WTC11 (cell line): ENCODE results near the gene NUP37. TPM values are rescaled to one million over a fixed set of nuclear protein-coding genes. Genes with fewer than 3 reads are reported as not detected.
"Not testable (repeated sequence)": the region's sequence is repeated elsewhere in the genome, so short reads cannot be mapped to it uniquely, and the experiment has no call there.

Experiments
- ATAC-seq: fragments of 200-7000 bp; cut with Tn5 transposase; 2 replicates; pipeline ENCODE4 v1.10.0; 2021; ENCODE audit warnings: mild to moderate bottlenecking, moderate library complexity
- CTCF ChIA-PET: fragments of 300-600 bp; sonication (Branson Sonifier 250); formaldehyde crosslinking; loops from one replicate; lab custom pipeline; 2021; ENCODE audit warnings: antibody characterized with exemption; lab: Charles Lee
- POLR2A ChIA-PET: fragments of 350-600 bp; sonication (Branson Sonifier 250); formaldehyde crosslinking; loops from one replicate; lab custom pipeline; 2021; ENCODE audit warnings: antibody characterized with exemption; lab: Charles Lee
- DNase-seq: peaks from one replicate; pipeline ENCODE4 v3.0.0; 2021; ENCODE audit warnings: low spot score
- H3K27ac Mint-ChIP-seq: 2 replicates; pipeline ENCODE4 v1.8.0; 2021; ENCODE audit warnings: mixed read lengths
- H3K27me3 Mint-ChIP-seq: 2 replicates; pipeline ENCODE4 v1.8.0; 2021; ENCODE audit warnings: low read depth, mild to moderate bottlenecking, moderate library complexity, mixed read lengths
- H3K36me3 Mint-ChIP-seq: 2 replicates; pipeline ENCODE4 v1.8.0; 2021; ENCODE audit warnings: mixed read lengths
- H3K4me1 Mint-ChIP-seq: 2 replicates; pipeline ENCODE4 v1.8.0; 2022; ENCODE audit warnings: mixed read lengths
- H3K4me3 Mint-ChIP-seq: 2 replicates; pipeline ENCODE4 v1.8.0; 2021; ENCODE audit warnings: mild to moderate bottlenecking, moderate library complexity, mixed read lengths
- H3K9me3 Mint-ChIP-seq: 2 replicates; pipeline ENCODE4 v1.8.0; 2021; ENCODE audit warnings: mixed read lengths
- ATF1 ChIP-seq: sonication (generic); formaldehyde crosslinking; IDR thresholded peaks from 2 replicates; pipeline ENCODE4 v1.8.1; 2023; ENCODE audit warnings: mild to moderate bottlenecking, moderate library complexity, missing genetic modification reagents
- ETV6 ChIP-seq: sonication (generic); formaldehyde crosslinking; IDR thresholded peaks from 2 replicates; pipeline ENCODE4 v1.8.1; 2022; ENCODE audit warnings: mild to moderate bottlenecking, missing genetic modification reagents
- GRHL2 ChIP-seq: fragments of 250-450 bp; sonication (Bioruptor Pico); IDR thresholded peaks from 2 replicates; pipeline ENCODE4 v1.8.0; 2022; ENCODE audit warnings: mild to moderate bottlenecking, moderate library complexity; ENCODE audit not compliant: insufficient replicate concordance, severe bottlenecking
- JUN ChIP-seq: sonication (generic); formaldehyde crosslinking; IDR thresholded peaks from 2 replicates; pipeline ENCODE4 v1.8.0; 2023; ENCODE audit warnings: mild to moderate bottlenecking, missing genetic modification reagents
- MYBL2 ChIP-seq: sonication (generic); formaldehyde crosslinking; IDR thresholded peaks from 2 replicates; pipeline ENCODE4 v1.8.1; 2023; ENCODE audit warnings: mild to moderate bottlenecking, moderate library complexity, missing genetic modification reagents
- NR3C1 ChIP-seq: sonication (generic); formaldehyde crosslinking; conservative IDR thresholded peaks from 2 replicates; pipeline ENCODE4 v1.8.1; 2023; ENCODE audit warnings: low read depth, mild to moderate bottlenecking, missing genetic modification reagents
- ZNF232 ChIP-seq: sonication (generic); formaldehyde crosslinking; IDR thresholded peaks from 2 replicates; pipeline ENCODE4 v1.8.0; 2022; ENCODE audit warnings: mild to moderate bottlenecking, missing genetic modification reagents
- ZNF263 ChIP-seq: sonication (generic); formaldehyde crosslinking; IDR thresholded peaks from 2 replicates; pipeline ENCODE4 v1.8.1; 2022; ENCODE audit warnings: low read depth, mild to moderate bottlenecking, moderate library complexity, missing genetic modification reagents
- total RNA-seq: library from RNA; stranded (reverse); gene quantifications from 3 replicates; pipeline ENCODE4 v1.2.3, GENCODE V29; 2021
- TF ChIP-seq, protein P1 (sequence below): sonication (generic); formaldehyde crosslinking; IDR thresholded peaks from 2 replicates; pipeline ENCODE4 v1.8.1; 2023; ENCODE audit warnings: mild to moderate bottlenecking, missing genetic modification reagents, moderate library complexity
- TF ChIP-seq, protein P2 (sequence below): fragments of 250-450 bp; sonication (Bioruptor Pico); IDR thresholded peaks from 2 replicates; pipeline ENCODE4 v1.9.0; 2021; ENCODE audit warnings: mild to moderate bottlenecking
- TF ChIP-seq, protein P3 (sequence below): sonication (generic); formaldehyde crosslinking; IDR thresholded peaks from 2 replicates; pipeline ENCODE4 v1.8.1; 2023; ENCODE audit warnings: mild to moderate bottlenecking, missing genetic modification reagents, moderate library complexity
- TF ChIP-seq, protein P4 (sequence below): sonication (generic); formaldehyde crosslinking; IDR thresholded peaks from 2 replicates; pipeline ENCODE4 v1.8.0; 2022; ENCODE audit warnings: missing genetic modification reagents
- TF ChIP-seq, protein P5 (sequence below): sonication (generic); formaldehyde crosslinking; IDR thresholded peaks from 2 replicates; pipeline ENCODE4 v1.8.1; 2022; ENCODE audit warnings: mild to moderate bottlenecking, missing genetic modification reagents, moderate library complexity, borderline replicate concordance

NUP37 gene
- total RNA-seq, 1 experiment from 2014 or later, result 58.4 TPM

DNA sequence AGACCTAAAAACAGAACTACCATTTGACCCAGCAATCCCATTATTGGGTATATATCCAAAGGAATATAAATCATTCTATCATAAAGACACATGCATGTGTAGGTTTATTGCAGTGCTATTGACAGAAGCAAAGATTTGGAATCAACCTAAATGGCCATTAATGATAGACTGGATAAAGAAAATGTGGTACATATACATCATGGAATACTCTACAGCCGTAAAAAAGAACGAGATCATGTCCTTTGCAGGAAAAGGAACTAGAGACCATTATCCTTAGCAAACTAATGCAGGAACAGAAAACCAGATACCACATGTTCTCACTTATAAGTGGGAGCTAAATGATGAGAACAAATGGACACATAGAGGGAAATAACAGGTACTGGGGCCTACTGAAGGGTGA is 11.5 kb upstream of the NUP37 start:
- H3K27me3 Mint-ChIP-seq, CTCF ChIA-PET: not testable (repeated sequence)
- H3K36me3 Mint-ChIP-seq, result peaks cover 57% of the 10 kb centered on the region

DNA sequence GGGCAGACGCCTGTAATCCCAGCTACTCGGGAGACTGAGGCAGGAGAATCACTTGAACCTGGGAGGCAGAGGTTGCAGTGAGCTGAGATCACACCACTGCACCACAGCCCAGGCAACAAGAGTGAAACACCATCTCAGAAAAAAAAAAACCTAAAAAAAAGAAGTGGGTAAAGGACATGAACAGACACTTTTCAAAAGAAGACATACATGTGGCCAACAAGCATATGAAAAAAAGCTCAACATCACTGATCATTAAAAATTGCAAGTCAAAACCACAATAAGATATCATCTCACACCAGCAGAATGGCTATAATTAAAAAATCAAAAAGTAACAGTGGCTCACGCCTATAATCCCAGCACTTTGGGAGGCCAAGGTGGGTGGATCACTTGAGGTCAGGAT is 10.8 kb upstream of the NUP37 start:
- DNase-seq, H3K4me3 Mint-ChIP-seq, H3K27me3 Mint-ChIP-seq, POLR2A ChIA-PET, ATAC-seq, CTCF ChIA-PET, H3K4me1 Mint-ChIP-seq, H3K27ac Mint-ChIP-seq: not testable (repeated sequence)
- Mint-ChIP-seq H3K9me3 (peaks cover 12% of the 10 kb centered on the region), H3K36me3 (peaks cover 62% of the 10 kb centered on the region)

More for the DNA sequence above, 11.5 kb upstream of the NUP37 start:
- H3K9me3 Mint-ChIP-seq, result peaks cover 12% of the 10 kb centered on the region
- H3K4me1 Mint-ChIP-seq, H3K4me3 Mint-ChIP-seq, ATAC-seq, POLR2A ChIA-PET, H3K27ac Mint-ChIP-seq, DNase-seq: not testable (repeated sequence)

DNA sequence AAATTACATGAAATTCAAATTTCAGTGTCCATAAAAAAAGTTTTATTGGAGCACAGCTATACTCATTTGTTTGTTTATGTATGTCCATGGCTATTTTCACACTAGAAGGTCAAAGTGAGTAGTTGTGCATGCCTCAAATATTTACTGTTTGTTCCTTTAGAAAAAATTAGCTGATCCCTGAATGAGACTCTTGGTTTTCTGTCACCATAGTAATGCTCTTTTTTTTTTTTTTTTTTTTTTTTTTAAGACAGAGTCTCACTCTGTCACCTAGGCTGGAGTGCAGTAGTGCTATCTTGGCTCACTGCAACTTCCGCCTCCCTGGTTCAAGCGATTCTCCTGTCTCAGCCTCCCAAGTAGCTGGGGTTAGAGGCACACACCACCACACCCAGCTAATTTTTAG is 1.4 kb upstream of the NUP37 start:
- CTCF ChIA-PET, result interaction anchor here (1.7 kb wide), 1 partner anchor 690 kb away, joined by 7 read pairs; no protein-coding TSS in a partner anchor
- POLR2A ChIA-PET, DNase-seq, ATAC-seq, H3K9me3 Mint-ChIP-seq, H3K27me3 Mint-ChIP-seq, H3K27ac Mint-ChIP-seq: not testable (repeated sequence)
- Mint-ChIP-seq H3K4me3 (peak overlapping the region; percentile 94), H3K36me3 (peaks cover 39% of the 10 kb centered on the region), H3K4me1 (peaks cover 14% of the 10 kb centered on the region)

DNA sequence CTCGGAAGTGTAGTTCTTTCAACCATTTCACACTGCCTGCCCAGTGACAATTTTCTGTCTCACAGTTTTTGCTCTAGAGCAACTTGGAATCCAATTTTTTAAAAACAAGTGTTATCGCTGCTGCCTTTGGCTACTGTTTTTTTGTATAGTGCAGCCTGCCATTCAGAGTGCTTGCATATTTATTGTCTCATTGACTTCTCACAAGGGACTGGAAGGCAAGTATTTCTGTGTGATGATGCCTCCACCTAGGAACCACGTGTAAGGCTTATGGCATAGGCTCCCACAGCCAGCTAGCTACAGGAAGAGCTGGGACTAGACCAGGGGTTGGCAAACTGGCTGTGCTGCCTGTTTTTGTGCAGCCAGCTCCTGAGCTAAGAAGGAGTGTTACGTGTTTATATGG is 972 bp upstream of the NUP37 start:
- ATAC-seq (no peak), DNase-seq (no peak)
- no peak for TF ChIP-seq NR3C1
- TF ChIP-seq, protein P1, sequence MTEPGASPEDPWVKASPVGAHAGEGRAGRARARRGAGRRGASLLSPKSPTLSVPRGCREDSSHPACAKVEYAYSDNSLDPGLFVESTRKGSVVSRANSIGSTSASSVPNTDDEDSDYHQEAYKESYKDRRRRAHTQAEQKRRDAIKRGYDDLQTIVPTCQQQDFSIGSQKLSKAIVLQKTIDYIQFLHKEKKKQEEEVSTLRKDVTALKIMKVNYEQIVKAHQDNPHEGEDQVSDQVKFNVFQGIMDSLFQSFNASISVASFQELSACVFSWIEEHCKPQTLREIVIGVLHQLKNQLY (CRISPR knock-in tag), result no peak
- TF ChIP-seq MYBL2 (CRISPR knock-in tag), result no peak
- no peak for TF ChIP-seq JUN (CRISPR knock-in tag)
- no peaks in the 10 kb centered on the region for H3K9me3 Mint-ChIP-seq
- ChIA-PET CTCF (interaction anchor here (0.5 to 1.7 kb wide), 2 partner anchors 690 to 1378 kb away, joined by 5 to 7 read pairs; no protein-coding TSS in a partner anchor), POLR2A (interaction anchor here (1.5 kb wide), 1 partner anchor 59 kb away, joined by 3 read pairs; the partner anchor contains the start of gene WASHC3)
- peak overlapping the region; percentile 94 for H3K4me3 Mint-ChIP-seq
- H3K4me1 Mint-ChIP-seq, result peaks cover 14% of the 10 kb centered on the region
- peaks cover 39% of the 10 kb centered on the region for H3K36me3 Mint-ChIP-seq
- peak overlapping the region; percentile 98 for H3K27ac Mint-ChIP-seq
- no peaks in the 10 kb centered on the region for H3K27me3 Mint-ChIP-seq

DNA sequence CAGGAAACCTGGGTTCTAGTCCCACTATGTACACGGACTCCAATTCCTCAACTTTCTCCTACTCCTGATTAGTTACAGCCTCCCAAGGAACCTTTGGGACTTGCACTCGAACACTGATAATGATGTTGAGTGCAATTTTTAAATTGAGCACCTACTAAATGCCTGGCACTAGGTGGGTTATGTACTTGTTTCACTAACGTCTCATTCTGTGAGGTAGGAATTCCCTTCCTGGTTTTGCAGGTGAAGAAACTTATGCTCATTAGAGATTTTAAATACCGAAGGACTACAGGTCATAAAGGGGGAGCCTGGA is 605 bp upstream of the NUP37 start:
- ChIA-PET POLR2A (interaction anchor here (1.5 kb wide), 1 partner anchor 59 kb away, joined by 3 read pairs; the partner anchor contains the start of gene WASHC3), CTCF (interaction anchor here (0.5 to 1.7 kb wide), 3 partner anchors 181 to 1378 kb away, joined by 3 to 7 read pairs (median 5); no protein-coding TSS in a partner anchor)
- DNase-seq, result no peak
- H3K9me3 Mint-ChIP-seq, result no peaks in the 10 kb centered on the region
- H3K36me3 Mint-ChIP-seq, result peaks cover 39% of the 10 kb centered on the region
- H3K27ac Mint-ChIP-seq, result peak overlapping the region; percentile 98
- ATAC-seq, result no peak
- peaks cover 14% of the 10 kb centered on the region for H3K4me1 Mint-ChIP-seq
- H3K4me3 Mint-ChIP-seq, result peak overlapping the region; percentile 94
- no peaks in the 10 kb centered on the region for H3K27me3 Mint-ChIP-seq
- TF ChIP-seq, protein P2, sequence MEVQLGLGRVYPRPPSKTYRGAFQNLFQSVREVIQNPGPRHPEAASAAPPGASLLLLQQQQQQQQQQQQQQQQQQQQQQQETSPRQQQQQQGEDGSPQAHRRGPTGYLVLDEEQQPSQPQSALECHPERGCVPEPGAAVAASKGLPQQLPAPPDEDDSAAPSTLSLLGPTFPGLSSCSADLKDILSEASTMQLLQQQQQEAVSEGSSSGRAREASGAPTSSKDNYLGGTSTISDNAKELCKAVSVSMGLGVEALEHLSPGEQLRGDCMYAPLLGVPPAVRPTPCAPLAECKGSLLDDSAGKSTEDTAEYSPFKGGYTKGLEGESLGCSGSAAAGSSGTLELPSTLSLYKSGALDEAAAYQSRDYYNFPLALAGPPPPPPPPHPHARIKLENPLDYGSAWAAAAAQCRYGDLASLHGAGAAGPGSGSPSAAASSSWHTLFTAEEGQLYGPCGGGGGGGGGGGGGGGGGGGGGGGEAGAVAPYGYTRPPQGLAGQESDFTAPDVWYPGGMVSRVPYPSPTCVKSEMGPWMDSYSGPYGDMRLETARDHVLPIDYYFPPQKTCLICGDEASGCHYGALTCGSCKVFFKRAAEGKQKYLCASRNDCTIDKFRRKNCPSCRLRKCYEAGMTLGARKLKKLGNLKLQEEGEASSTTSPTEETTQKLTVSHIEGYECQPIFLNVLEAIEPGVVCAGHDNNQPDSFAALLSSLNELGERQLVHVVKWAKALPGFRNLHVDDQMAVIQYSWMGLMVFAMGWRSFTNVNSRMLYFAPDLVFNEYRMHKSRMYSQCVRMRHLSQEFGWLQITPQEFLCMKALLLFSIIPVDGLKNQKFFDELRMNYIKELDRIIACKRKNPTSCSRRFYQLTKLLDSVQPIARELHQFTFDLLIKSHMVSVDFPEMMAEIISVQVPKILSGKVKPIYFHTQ (CRISPR knock-in tag), result no peak
- TF ChIP-seq, protein P3, sequence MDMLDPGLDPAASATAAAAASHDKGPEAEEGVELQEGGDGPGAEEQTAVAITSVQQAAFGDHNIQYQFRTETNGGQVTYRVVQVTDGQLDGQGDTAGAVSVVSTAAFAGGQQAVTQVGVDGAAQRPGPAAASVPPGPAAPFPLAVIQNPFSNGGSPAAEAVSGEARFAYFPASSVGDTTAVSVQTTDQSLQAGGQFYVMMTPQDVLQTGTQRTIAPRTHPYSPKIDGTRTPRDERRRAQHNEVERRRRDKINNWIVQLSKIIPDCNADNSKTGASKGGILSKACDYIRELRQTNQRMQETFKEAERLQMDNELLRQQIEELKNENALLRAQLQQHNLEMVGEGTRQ (CRISPR knock-in tag), result no peak
- TF ChIP-seq ATF1 (CRISPR knock-in tag), result no peak
- TF ChIP-seq ZNF263, result no peak
- TF ChIP-seq, all 79 proteins: peak for 0

DNA sequence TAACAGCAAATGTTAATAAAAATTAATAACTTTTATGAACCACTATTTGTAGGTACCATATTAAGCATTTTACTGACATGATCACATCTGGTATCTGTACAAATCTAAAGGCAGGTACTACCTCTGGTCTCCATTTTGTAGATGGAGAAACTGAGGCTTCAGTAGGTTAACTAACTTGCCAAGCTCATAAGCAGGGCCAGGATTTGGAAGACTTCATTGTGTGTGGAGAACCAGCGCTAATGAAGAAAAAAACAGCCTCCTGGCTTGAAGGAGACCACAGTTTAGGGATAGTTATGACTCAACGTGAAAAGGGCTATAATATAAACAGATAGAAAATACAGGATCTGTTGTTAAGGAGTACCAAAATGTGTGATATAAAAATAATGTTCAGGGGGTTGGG is 1.0 kb downstream of the NUP37 start:
- Mint-ChIP-seq H3K27me3 (no peaks in the 10 kb centered on the region), H3K27ac (no peak overlapping the region), H3K4me3 (peak overlapping the region; percentile 94), H3K4me1 (peaks cover 18% of the 10 kb centered on the region), H3K36me3 (peaks cover 31% of the 10 kb centered on the region), H3K9me3 (no peaks in the 10 kb centered on the region)
- ATAC-seq (no peak), DNase-seq (no peak)
- ChIA-PET CTCF (no interaction called here), POLR2A (no interaction called here)
- TF ChIP-seq ZNF232 (CRISPR knock-in tag) (no peak), ATF1 (CRISPR knock-in tag) (no peak), GRHL2 (CRISPR knock-in tag) (no peak), ZNF263 (no peak), ETV6 (CRISPR knock-in tag) (no peak)
- TF ChIP-seq, protein P4, sequence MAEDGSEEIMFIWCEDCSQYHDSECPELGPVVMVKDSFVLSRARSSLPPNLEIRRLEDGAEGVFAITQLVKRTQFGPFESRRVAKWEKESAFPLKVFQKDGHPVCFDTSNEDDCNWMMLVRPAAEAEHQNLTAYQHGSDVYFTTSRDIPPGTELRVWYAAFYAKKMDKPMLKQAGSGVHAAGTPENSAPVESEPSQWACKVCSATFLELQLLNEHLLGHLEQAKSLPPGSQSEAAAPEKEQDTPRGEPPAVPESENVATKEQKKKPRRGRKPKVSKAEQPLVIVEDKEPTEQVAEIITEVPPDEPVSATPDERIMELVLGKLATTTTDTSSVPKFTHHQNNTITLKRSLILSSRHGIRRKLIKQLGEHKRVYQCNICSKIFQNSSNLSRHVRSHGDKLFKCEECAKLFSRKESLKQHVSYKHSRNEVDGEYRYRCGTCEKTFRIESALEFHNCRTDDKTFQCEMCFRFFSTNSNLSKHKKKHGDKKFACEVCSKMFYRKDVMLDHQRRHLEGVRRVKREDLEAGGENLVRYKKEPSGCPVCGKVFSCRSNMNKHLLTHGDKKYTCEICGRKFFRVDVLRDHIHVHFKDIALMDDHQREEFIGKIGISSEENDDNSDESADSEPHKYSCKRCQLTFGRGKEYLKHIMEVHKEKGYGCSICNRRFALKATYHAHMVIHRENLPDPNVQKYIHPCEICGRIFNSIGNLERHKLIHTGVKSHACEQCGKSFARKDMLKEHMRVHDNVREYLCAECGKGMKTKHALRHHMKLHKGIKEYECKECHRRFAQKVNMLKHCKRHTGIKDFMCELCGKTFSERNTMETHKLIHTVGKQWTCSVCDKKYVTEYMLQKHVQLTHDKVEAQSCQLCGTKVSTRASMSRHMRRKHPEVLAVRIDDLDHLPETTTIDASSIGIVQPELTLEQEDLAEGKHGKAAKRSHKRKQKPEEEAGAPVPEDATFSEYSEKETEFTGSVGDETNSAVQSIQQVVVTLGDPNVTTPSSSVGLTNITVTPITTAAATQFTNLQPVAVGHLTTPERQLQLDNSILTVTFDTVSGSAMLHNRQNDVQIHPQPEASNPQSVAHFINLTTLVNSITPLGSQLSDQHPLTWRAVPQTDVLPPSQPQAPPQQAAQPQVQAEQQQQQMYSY (CRISPR knock-in tag), result no peak
- TF ChIP-seq, protein P5, sequence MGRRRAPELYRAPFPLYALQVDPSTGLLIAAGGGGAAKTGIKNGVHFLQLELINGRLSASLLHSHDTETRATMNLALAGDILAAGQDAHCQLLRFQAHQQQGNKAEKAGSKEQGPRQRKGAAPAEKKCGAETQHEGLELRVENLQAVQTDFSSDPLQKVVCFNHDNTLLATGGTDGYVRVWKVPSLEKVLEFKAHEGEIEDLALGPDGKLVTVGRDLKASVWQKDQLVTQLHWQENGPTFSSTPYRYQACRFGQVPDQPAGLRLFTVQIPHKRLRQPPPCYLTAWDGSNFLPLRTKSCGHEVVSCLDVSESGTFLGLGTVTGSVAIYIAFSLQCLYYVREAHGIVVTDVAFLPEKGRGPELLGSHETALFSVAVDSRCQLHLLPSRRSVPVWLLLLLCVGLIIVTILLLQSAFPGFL (CRISPR knock-in tag), result no peak
